HG03571 (cell line): Measurements from ENCODE around the gene ZNF792.
"Not testable (repeated sequence)": the region's sequence is repeated elsewhere in the genome, so short reads cannot be mapped to it uniquely, and the experiment has no call there.

Source experiments
- ATAC-seq: cut with Tn5 transposase; IDR thresholded peaks from one replicate; pipeline ENCODE4 v1.9.1; 2021; ENCODE audit not compliant: unreplicated experiment

Gene ZNF792

DNA sequence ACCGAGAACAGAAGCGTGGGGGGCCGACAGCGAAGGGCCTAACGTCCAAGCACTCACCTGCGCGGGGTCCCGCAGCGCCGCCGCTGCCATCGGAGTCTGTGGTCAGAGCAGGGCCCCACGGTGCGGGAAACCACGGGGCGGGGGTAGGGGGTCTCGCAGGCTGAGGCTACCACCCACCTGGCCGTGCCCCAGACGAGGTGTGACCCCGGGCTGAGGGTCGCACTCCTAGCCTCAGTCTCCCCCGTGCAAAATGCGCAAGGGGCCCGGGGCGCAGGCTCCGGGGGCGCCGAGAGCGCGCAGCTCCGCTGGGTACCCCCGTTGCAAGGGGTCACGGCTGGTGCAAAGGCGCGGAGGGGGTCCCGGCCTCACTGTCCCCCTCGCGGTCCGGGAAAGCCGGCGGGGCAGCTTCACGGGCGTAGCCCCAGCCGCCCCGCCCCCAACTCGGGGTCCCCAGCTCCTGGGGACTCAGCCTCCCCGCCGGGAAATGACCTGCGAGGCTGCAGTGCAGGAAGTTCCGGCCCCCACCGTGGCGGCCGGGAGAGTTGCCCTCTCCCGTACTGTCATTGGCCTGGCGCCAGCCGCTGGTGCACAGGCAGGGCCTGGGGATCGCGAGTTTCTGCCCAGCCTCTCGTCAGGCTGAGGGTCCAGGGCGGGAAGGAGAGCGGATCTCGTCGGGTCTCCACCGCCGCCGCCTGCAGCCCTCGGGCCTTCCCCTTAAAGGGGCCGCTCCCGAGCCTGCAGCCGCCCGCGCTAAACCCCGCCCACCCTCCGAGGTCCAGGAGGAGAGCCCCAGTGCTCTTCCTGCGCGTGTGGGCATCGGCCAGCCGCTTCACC lies at the start of gene ZNF792:
Gene ZNF792 (minus strand): TSS at position 657 of the 834 bp plus-strand sequence. CDS start 567 bp downstream, at position 90.
- peak; percentile 61 for ATAC-seq

DNA sequence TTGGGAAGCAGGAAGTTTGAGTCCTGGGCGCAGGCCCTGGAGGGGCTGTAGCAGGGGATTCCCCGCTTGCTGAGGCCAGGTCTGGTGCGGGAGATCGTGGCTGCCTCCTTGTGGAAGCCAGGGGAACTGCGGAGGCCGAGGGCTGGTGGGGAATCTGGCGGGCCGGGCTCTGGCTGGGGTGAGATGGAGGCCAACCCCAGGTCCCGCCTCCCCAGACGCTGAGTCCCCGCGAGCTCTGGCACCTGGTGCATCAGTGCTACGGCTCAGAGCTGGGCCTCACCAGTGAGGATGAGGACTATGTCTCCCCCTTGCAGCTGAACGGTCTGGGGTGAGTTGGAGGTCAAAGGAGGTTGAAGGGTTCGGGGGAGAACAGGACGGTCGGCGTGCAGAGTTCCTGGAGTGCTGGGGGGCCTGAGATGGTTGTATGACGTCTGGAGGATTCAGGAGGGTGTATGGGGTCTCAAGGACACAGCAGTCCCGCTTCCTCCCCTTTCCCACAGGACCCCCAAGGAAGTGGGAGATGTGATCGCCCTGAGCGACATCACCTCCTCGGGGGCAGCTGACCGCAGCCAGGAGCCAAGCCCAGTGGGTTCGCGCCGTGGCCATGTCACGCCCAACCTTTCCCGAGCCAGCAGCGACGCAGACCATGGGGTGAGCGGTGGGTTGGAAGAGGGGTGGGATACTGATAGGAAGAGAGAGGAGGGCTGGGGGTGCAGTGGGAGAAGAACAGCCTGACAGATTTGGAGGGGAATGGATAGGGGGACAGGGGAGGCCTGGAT lies 49.2 kb upstream of the ZNF792 start:
- no peak for ATAC-seq

- no peak for ATAC-seq
Measured at GRCh38 chr19:35011737-35012682, 48.0 kb upstream of the ZNF792 start.

DNA sequence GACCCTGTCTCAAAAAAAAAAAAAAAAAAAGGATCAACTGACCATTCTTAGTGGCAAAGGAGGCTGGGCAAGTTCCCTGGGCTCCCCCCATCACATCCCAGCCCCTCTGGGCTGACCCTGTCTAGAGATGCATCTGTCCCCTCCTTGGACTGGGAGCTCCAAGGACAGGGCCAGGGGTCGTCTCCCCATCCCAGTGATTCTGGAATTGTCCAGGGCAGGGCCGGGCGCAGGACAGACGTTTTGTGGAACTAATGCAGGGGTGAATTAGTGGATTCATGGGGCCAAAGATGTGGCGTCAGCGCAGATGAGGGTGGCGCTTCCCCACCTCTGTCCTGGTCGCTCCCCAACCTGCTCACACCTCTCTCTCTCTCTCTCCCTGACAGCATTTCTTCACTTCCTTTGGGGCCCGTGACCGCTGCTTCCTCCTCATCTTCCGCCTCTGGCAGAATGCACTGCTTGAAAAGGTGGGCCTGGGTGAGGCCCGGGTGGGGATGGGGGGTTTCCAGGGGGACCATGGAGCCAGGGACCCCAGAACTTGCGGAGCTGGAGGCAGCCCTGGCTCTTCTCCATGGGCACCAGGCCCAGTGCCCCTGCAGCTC lies 47.2 kb upstream of the ZNF792 start:
- no peak for ATAC-seq

GRCh38 chr19:35009424-35010415 lies 45.7 kb upstream of the ZNF792 start:
- no peak for ATAC-seq

- no peak for ATAC-seq
Measured at GRCh38 chr19:35008891-35009341, 44.9 kb upstream of the ZNF792 start.

DNA sequence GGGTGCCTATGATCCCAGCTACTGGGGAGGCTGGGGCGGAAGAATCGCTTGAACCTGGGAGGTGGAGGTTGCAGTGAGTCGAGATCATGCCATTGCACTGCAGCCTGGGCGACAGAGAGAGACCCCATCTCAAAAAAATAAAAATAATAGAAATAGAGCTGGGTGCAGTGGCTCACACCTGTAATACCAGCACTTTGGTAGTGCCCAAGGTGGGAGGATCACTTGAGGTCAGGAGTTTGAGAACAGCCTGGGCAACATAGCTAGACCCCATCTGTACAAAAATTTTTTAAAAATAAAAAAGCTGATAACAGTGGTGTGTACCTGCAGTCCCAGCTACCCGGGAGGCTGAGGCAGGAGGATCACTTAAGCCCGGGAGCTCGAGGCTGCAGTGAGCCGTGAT lies 43.4 kb upstream of the ZNF792 start:
- ATAC-seq = not testable (repeated sequence)

DNA sequence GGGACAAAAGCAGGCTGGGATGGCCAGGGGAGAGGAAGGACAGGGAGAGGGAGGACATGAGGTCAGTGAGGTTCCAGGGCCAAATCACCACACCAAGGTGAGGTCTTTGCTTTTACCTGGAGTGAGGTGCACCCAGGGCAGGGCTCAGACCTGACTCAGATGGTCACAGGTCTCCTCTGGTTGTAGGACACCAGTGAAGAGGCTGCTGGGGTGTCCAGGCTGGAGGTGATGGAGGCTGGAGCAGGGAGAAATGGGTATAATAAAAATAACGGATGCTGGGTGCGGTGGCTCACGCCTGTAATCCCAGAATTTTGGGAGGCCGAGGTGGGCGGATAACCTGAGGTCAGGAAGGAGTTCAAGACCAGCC lies 43.0 kb upstream of the ZNF792 start:
- ATAC-seq = no peak

DNA sequence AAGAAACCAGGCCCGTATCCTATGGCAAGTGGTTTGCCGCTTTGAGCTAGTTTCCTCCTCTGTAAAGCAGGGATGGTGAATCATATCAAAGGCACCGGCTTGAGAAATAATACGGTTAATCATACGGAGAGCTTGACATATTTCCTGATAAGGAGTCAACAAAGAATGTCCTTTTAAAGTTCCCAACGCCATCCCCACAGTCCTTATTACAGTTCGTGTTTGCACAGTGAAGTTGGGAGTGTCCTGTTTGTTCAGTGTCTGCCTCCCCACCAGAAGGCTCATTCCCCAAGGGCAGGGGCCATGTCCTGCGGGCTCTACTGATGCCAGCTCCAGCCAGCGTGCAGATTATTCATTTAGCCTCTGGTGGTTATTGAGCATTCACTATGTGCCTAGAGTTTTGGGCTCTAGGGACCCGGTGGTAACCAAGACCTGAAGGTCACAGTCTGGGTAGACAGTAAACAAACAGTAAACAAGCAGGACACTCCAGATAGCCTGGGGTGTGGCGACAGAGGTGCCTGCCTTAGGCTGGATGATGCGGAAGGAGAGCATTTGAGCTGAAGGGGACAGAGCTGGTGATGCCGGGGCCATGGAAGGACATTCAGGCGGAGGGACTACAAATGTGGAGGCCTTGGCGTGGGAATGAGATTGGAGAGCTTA lies 42.4 kb upstream of the ZNF792 start:
- ATAC-seq = no peak

GRCh38 chr19:35006007-35006341 lies 41.9 kb upstream of the ZNF792 start:
- ATAC-seq = not testable (repeated sequence)

- ATAC-seq = no peak
Measured at GRCh38 chr19:35005256-35005977, 41.4 kb upstream of the ZNF792 start.

DNA sequence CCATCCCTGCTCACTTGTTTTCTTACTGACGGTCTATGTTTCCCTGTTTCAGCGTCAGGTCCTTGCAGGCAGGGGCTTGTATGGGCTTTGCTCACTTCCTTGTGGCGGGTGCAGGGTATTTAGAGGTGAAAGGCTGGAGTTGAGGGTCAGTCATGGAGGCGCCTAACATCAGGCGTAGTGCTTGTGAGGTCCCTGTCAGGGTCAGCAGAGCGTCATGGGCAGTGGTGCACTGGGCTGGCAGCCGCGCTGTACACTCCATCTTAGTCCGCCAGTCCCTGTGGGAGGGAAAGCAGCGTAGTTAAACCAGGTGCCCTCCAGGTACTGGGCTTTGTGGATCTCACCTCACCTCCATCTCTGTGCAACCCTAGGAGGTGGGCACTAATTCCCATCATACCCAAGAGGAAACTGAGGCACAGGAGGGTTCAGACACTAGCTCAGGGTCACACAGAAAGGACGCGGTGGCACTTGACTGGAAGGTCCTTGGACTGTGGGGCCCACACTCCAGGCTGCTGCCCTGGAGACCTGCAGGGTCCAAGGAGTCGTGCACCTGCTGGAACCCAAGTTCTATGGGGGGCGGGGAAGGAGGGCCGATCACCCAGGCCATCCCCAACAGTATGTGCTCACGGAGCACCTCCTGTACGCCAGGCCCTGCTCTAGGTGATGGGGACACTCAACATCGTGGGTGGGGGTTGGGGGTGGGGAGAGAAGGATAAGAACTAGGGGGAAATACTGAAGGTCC lies 40.7 kb upstream of the ZNF792 start:
- no peak for ATAC-seq

GRCh38 chr19:35002037-35002535 lies 38.1 kb upstream of the ZNF792 start:
- no peak for ATAC-seq

GRCh38 chr19:35000647-35001501 lies 36.8 kb upstream of the ZNF792 start:
- ATAC-seq = no peak

- no peak for ATAC-seq
Measured at GRCh38 chr19:35000338-35000646, 36.3 kb upstream of the ZNF792 start.

DNA sequence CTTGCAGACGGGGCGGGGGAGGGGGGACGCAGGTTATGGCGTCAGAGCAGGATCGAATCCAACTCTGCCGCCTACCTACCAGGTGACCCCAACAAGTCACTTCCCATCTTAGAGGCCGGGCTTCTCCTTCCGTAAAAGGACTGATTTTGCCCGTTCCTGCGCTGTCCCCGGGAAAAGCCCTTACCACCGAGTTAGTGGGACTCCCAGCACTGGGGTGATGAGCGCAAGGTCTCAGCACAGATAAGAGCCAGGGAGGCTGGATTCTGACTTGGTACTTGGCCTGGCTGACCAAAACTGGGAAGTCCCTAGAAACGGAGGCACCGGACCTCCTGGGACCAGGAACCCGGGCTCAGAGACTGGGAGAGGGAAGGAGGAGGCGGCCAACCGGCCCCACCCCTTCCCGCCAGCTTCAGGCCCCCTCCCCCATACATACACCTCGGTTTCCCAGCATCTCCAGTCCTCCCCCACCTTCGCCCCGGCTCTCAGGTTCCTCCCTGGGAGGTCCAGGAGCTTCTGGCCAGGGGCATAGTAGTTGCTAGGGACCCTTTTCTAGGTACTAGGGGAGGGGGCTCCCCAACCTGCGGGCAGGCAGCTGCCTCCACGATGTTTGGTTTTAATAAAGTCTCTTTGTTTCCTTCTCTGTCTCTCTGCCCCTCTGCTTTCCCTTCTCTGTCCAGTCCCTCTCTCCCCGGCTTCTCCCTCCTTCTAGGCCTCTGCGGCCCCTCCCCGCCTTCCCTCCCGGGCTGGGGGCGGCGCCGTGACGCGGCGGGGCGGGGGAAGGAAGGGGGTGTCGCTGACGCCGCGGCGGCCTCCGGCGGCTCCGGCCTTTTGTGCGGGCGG lies 35.7 kb upstream of the ZNF792 start, which contains the start of gene GRAMD1A:
Gene GRAMD1A (plus strand): TSS at position 826 of the 840 bp plus-strand sequence. CDS start 156 bp downstream, outside the sequence.
- ATAC-seq = peak; percentile 42
